HUES64 (cell line): ENCODE measurements around the gene MRPL57.
A peak's percentile ranks its signal among the peaks of the same experiment; 100 is the strongest.
"Not testable (repeated sequence)": the region's sequence is repeated elsewhere in the genome, so short reads cannot be mapped to it uniquely, and the experiment has no call there.

Experiments used
- H3K27ac ChIP-seq: 2 replicates; pipeline ENCODE4 v1.7.0; 2013; ENCODE audit warnings: low read depth, low read length, inconsistent platforms
- H3K27me3 ChIP-seq: 2 replicates; pipeline ENCODE4 v1.6.1; 2013; ENCODE audit warnings: mild to moderate bottlenecking, low read length; ENCODE audit not compliant: insufficient read depth
- H3K36me3 ChIP-seq: 2 replicates; pipeline ENCODE4 v1.6.1; 2013; ENCODE audit warnings: mild to moderate bottlenecking, low read length; ENCODE audit not compliant: insufficient read depth
- H3K4me1 ChIP-seq: 2 replicates; pipeline ENCODE4 v1.6.1; 2013; ENCODE audit warnings: mild to moderate bottlenecking, low read length, moderate library complexity; ENCODE audit not compliant: insufficient read depth
- H3K4me3 ChIP-seq: 2 replicates; pipeline ENCODE4 v1.5.1; 2013; ENCODE audit warnings: mild to moderate bottlenecking, low read length, moderate library complexity
- H3K9ac ChIP-seq: 2 replicates; pipeline ENCODE4 v1.6.1; 2013; ENCODE audit warnings: mild to moderate bottlenecking, low read depth, low read length
- H3K9me3 ChIP-seq: 2 replicates; pipeline ENCODE4 v1.6.1; 2013; ENCODE audit warnings: low read depth, low read length; ENCODE audit not compliant: insufficient read depth
- WGBS: fragments of 150-250, 120-280 bp; methylation state at CpG from one replicate; pipeline ENCODE4 v1.1.7; 2013; ENCODE audit warnings: missing lambda C conversion rate; 5-methylcytosine and 5-hydroxymethylcytosine counted together

Gene MRPL57

DNA sequence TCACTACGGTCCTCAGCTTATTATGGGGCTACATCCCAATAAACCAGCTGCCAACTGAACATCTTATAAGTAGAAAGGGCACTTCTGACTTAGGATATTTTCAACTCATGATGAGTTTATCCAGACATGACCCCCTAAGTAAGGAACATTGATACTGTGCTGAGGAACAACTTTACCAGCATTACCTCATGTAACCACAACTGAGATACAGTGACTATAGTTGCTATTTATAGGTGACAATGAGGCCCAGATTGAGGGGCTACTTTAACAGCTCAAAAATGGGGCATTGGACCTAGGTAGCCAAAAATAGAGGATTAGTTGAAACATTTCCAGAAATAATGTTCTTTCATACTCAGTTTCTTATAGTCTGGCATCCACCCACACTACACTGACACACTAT, 26.9 kb upstream of the MRPL57 start:
- H3K27ac ChIP-seq, result no peak overlapping the region
- H3K36me3 ChIP-seq, result peaks cover 49% of the 10 kb centered on the region
- H3K27me3 ChIP-seq, result no peaks in the 10 kb centered on the region
- H3K9me3 ChIP-seq, result no peaks in the 10 kb centered on the region
- H3K4me3 ChIP-seq, result no peak overlapping the region
- peaks cover 17% of the 10 kb centered on the region; the same call in 1 of the 2 replicates for H3K4me1 ChIP-seq
- H3K9ac ChIP-seq, result no peak overlapping the region
- 85% methylated on average over 1 of the region's 1 CpG for WGBS

DNA sequence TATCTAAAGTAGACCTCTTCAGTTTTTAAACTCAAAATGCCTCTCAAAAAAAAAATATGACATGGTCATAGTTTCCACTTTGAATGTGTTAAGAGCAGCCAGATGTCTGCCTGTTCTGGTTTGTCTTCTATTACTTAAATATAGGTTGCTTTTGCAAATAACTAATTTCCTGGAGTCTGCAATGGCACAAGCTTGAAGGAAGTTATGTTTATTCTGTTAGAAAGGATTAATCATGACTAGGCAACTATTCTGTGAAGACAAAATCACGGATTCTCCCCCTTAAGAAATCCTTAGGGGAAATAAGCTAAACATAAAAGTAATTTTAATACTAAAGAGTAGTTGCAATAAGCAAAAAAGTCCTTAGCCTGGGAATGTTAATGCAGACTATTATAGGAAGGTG, 26.4 kb upstream of the MRPL57 start:
- H3K36me3 ChIP-seq, result peaks cover 50% of the 10 kb centered on the region
- H3K9ac ChIP-seq, result no peak overlapping the region
- no peak overlapping the region for H3K27ac ChIP-seq
- WGBS, result no CpG with 5 or more reads among the region's 1 CpG
- H3K9me3 ChIP-seq, result no peaks in the 10 kb centered on the region
- peaks cover 17% of the 10 kb centered on the region; the same call in 1 of the 2 replicates for H3K4me1 ChIP-seq
- H3K4me3 ChIP-seq, result no peak overlapping the region
- no peaks in the 10 kb centered on the region for H3K27me3 ChIP-seq

DNA sequence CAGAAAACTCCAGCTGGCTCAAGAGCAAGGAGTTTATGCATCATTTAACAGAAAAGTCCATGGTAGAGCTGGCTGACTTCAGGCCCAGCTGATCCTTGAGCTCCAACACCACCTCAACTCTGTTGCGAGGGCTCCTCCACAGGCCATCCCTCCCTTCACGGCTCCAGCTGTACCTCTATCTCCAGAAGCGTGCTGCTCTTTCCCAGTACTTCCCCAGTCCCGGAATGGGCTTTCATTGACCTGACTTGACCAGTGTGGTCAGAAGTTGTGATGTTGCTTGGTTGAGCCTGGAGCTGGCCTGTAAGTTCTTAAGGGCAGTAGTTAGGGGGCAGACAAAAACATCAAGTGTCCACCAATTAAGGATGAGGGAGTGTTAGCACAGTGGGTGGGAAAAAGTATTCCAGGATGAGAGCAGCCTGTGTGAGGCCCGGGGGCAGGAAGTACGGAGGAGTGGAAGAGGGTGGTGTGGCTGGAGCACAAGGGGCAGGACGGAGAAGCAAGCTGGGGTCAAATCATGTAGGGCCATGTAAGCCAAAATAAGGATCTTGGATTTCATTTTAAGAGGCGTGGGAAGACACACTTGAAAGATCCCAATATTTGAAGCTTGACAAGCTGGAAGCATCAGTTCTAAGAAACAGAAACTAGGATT, 24.1 kb upstream of the MRPL57 start:
- no peaks in the 10 kb centered on the region for H3K27me3 ChIP-seq
- WGBS, result 84% methylated on average over 8 of the region's 8 CpGs
- no peak overlapping the region for H3K27ac ChIP-seq
- H3K4me1 ChIP-seq, result peaks cover 17% of the 10 kb centered on the region; the same call in 1 of the 2 replicates
- peaks cover 49% of the 10 kb centered on the region for H3K36me3 ChIP-seq
- no peak overlapping the region for H3K9ac ChIP-seq
- H3K9me3 ChIP-seq, result no peaks in the 10 kb centered on the region
- no peak overlapping the region for H3K4me3 ChIP-seq

DNA sequence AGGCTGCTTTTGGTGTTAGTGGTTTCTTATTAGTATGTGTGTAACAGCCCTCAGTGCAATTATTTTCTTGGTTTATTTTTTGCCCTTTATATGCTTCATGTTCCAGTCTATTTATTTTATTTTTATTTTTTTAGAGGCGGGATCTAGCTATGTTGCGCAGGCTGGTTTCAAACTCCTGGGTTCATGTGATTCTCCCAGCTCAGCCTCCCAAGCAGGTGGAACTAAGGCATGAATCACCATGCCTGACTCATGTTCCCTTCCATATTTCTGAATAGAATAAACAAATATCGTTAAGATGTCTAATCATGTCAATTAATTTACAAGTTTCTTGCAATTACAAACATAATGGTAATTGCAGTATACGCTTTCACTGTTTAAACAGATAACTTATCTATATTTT, 11.8 kb upstream of the MRPL57 start:
- WGBS, result 98% methylated on average over 3 of the region's 4 CpGs
- Histone ChIP-seq H3K4me1 (no peaks in the 10 kb centered on the region), H3K27me3 (no peaks in the 10 kb centered on the region), H3K9me3 (no peaks in the 10 kb centered on the region), H3K4me3 (no peak overlapping the region), H3K9ac (no peak overlapping the region), H3K36me3 (peaks cover 92% of the 10 kb centered on the region), H3K27ac (no peak overlapping the region)

DNA sequence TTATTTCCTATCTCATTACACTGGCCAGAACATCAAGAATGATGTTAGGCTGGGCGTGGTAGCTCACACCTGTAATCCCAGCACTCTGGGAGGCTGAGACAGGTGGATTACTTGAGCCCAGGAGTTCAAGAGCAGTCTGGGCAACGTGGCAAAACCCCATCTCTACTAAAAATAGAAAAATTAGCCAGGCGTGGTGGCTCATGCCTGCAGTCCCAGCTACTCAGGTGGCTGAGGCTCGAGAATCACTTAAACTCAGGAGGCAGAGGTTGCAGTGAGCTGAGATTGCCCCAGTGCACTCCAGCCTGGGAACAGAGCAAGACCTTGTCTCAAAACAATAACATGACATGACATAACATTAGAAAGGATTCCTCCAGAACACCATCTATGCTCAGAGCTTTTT, 10.9 kb upstream of the MRPL57 start:
- H3K9me3 ChIP-seq, H3K27me3 ChIP-seq, H3K4me1 ChIP-seq, H3K4me3 ChIP-seq, H3K9ac ChIP-seq, H3K27ac ChIP-seq: not testable (repeated sequence)
- peaks cover 91% of the 10 kb centered on the region for H3K36me3 ChIP-seq
- 94% methylated on average over 4 of the region's 4 CpGs for WGBS

DNA sequence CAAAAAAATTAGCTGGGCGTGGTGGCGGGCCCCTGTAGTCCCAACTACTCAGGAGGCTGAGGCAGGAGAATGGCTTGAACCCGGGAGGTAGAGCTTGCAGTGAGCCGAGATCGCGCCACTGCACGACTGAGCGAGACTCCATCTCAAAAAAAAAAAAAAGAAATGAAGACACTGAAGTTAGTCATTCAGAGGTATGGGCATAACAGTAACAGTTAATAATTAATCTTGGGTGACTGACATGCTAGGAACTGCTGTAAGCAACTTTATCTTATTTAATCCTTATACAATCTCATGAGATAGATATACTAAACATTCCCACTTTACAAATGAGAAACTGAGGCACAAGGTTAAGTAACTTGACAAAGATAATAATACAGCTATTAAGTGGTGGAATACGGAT, 5.0 kb upstream of the MRPL57 start:
- H3K4me3 ChIP-seq, result no peak overlapping the region
- peaks cover 59% of the 10 kb centered on the region for H3K36me3 ChIP-seq
- H3K27me3 ChIP-seq, result no peaks in the 10 kb centered on the region
- no peaks in the 10 kb centered on the region for H3K4me1 ChIP-seq
- no peaks in the 10 kb centered on the region for H3K9me3 ChIP-seq
- no peak overlapping the region for H3K9ac ChIP-seq
- H3K27ac ChIP-seq, result no peak overlapping the region
- 98% methylated on average over 9 of the region's 9 CpGs for WGBS

DNA sequence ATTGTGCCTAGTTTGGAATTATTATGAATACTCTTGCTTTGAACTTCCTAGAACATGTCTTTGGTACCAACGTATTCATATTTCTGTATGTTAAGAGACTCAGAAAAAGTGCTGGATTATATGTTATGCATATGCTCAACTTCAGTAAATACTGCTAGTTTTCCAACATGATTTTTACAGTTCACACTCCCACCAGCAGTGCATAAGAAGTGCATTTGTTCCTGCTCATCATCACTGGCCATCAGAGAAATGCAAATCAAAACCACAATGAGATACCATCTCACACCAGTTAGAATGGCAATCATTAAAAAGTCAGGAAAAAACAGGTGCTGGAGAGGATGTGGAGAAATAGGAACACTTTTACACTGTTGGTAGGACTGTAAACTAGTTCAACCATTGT, 2.7 kb upstream of the MRPL57 start:
- not testable (repeated sequence) for H3K4me1 ChIP-seq, H3K9ac ChIP-seq, H3K9me3 ChIP-seq, H3K4me3 ChIP-seq, H3K27ac ChIP-seq, H3K27me3 ChIP-seq
- H3K36me3 ChIP-seq, result peaks cover 42% of the 10 kb centered on the region
- 0% methylated on average over 1 of the region's 1 CpG for WGBS

DNA sequence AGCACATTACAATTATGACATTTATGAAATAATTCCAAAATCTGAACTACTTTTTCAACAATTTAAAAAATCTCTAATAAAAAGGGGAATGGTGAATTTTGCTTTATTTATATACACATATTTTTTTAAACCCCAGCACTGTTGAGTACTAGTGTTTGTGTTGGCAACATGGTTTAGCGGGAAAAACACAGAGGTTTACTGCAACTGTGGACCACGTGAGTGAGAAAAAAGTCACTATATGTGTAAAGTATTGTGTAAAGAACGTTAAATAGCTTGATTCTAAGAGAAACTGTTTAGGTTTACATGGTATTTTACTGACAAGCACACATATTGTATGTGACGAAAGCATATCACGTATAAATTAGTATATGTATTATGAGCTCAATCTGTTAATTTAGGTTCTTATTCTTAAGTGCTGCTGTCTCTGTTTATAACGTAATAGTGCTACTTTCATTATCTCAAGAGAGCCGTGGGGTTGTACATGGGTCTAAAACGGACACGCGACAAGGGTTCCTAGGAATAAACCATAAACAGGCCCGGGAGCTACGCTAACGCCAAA, 723 bp upstream of the MRPL57 start:
- peak overlapping the region; percentile 71 for H3K4me3 ChIP-seq
- WGBS, result 6% methylated on average over 11 of the region's 13 CpGs
- H3K9me3 ChIP-seq, result no peaks in the 10 kb centered on the region
- H3K27ac ChIP-seq, result peak overlapping the region; percentile 96
- peaks cover 24% of the 10 kb centered on the region for H3K36me3 ChIP-seq
- peak overlapping the region; percentile 95 for H3K9ac ChIP-seq
- H3K4me1 ChIP-seq, result peaks cover 5% of the 10 kb centered on the region
- no peaks in the 10 kb centered on the region for H3K27me3 ChIP-seq

DNA sequence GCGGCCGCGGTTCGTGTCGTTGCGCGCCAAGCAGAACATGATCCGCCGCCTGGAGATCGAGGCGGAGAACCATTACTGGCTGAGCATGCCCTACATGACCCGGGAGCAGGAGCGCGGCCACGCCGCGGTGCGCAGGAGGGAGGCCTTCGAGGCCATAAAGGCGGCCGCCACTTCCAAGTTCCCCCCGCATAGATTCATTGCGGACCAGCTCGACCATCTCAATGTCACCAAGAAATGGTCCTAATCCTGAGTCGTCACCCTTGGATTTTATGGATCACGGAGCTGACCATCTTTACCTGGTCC, 475 bp downstream of the MRPL57 start:
- 2% methylated on average over 26 of the region's 26 CpGs for WGBS
- H3K27ac ChIP-seq, result peak overlapping the region; percentile 96
- H3K4me1 ChIP-seq, result peaks cover 5% of the 10 kb centered on the region
- H3K4me3 ChIP-seq, result peak overlapping the region; percentile 71
- peak overlapping the region; percentile 95 for H3K9ac ChIP-seq
- H3K9me3 ChIP-seq, result no peaks in the 10 kb centered on the region
- H3K36me3 ChIP-seq, result peaks cover 14% of the 10 kb centered on the region
- H3K27me3 ChIP-seq, result no peaks in the 10 kb centered on the region

DNA sequence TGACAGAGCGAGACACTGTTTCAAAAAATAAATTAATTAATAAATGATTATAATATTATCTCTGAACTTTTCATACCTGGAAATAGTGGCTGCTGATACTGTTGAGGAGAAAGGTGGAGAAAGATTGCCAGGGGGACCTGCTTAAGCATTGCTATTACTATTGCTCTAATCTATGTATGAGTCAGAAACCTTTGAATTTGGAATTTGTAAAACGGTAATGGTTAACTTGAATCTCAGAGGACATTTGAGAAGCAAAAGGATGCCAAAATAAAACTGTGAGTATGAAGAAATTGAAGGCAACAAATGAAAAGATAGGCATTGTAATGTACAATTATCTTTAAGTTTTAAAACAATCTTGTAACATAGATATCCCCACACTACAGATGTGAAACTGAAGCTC, 5.2 kb downstream of the MRPL57 start:
- Histone ChIP-seq H3K9ac (no peak overlapping the region), H3K27me3 (no peaks in the 10 kb centered on the region), H3K27ac (no peak overlapping the region), H3K4me3 (no peak overlapping the region), H3K4me1 (peaks cover 5% of the 10 kb centered on the region), H3K9me3 (peaks cover 3% of the 10 kb centered on the region; the same call in 1 of the 2 replicates), H3K36me3 (0 out of 2 replicates have a peak, but pooled peaks cover 3% of the 10 kb centered on the region)
- 48% methylated on average over 1 of the region's 2 CpGs for WGBS

DNA sequence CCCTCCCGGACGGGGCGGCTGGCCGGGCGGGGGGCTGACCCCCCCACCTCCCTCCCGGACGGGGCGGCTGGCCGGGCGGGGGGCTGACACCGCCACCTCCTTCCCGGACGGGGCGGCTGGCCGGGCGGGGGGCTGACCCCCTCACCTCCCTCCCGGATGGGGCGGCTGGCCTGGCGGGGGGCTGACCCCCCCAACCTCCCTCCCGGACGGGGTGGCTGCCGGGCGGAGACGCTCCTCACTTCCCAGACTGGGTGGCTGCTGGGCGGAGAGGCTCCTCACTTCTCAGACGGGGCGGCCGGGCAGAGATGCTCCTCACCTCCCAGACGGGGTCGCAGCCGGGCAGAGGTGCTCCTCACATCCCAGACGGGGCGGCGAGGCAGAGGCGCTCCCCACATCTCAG, 10.0 kb downstream of the MRPL57 start:
- H3K4me3 ChIP-seq, H3K9me3 ChIP-seq: not testable (repeated sequence)
- WGBS, result 90% methylated on average over 23 of the region's 35 CpGs

DNA sequence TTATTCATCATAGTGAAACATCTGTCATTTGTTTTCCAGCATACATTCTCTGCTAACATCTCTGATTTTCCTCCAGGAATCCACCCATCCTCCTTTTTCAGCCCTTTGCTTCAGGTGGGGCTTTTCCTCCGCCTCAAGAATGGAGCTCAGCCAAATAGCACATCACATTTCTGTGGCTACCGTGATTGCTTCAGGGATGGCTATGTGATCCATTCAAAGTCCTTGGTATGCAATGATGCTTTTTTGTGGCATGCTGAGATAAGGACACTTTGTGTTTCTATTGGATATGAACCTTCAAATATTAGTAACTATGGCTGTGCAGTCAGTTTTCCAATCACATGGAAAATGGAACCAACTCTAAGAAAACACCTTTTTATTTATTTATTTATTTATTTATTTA, 18.3 kb downstream of the MRPL57 start:
- H3K27ac ChIP-seq, H3K9me3 ChIP-seq, H3K9ac ChIP-seq, H3K4me3 ChIP-seq, H3K36me3 ChIP-seq, H3K4me1 ChIP-seq, H3K27me3 ChIP-seq: not testable (repeated sequence)
- WGBS, result 91% methylated on average over 2 of the region's 2 CpGs

More for the DNA sequence above, 10.0 kb downstream of the MRPL57 start:
- not testable (repeated sequence) for H3K36me3 ChIP-seq, H3K4me1 ChIP-seq, H3K27me3 ChIP-seq, H3K27ac ChIP-seq, H3K9ac ChIP-seq
